SK-N-DZ (cell line): ENCODE results near the gene MPP1.

Experiments
- DNase-seq: peaks from one replicate; pipeline ENCODE4 v3.0.0-alpha.2; 2015; ENCODE audit warnings: low spot score

MPP1 gene

DNA sequence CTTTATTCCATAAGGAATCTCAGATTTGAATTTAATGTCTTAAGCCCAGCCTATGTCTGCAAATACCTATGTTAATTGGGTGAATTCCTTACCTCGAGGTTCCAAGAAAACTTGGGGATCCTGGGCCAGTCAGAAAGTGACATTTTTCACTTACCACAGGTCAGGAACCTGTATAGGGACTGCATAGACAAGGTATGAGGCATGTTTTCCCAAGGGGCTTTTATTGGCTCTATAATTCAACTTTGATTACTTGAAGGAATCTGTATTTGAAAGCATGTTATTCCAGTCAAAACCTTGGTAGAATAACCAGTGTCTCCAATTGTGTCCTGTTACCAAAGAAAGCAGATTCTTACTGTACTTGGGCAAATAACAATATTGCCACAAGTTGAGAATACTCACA is 8.5 kb upstream of the MPP1 start:
- DNase-seq, result no peak

DNA sequence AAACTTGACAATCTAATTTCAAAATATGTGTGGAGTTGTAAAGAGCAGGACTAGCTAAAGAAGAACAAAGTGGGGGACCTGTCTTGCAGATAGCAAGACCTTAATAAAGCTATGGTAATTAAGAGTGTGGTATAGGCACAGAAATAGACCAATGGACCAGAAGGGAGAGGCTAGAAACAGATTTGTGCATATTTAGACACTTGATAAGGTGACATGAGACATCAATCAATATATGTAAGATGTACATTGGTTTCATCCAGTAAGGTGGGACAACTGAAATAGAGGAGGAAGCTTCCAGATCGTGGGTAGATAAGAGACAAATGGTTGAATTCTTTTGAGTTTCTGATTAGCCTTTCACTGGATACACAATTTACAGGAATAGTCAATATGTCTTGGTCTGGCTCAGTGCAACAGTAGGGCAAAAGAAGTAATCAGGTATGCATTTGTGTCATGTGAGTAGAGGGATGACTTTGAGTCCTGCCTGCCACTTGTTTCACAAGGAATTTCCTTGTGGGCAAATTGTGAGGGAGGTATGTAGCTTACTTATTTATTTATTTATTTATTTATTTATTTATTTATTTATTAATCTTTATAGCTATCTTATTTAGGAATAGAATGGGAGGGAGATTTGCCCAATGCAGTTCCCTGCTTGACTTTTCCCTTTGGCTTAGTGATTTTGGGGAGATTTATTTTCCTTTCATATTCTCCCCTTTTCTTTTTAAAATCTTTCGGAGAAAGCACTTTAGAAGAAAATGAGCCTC is 7.2 kb upstream of the MPP1 start:
- no peak for DNase-seq

DNA sequence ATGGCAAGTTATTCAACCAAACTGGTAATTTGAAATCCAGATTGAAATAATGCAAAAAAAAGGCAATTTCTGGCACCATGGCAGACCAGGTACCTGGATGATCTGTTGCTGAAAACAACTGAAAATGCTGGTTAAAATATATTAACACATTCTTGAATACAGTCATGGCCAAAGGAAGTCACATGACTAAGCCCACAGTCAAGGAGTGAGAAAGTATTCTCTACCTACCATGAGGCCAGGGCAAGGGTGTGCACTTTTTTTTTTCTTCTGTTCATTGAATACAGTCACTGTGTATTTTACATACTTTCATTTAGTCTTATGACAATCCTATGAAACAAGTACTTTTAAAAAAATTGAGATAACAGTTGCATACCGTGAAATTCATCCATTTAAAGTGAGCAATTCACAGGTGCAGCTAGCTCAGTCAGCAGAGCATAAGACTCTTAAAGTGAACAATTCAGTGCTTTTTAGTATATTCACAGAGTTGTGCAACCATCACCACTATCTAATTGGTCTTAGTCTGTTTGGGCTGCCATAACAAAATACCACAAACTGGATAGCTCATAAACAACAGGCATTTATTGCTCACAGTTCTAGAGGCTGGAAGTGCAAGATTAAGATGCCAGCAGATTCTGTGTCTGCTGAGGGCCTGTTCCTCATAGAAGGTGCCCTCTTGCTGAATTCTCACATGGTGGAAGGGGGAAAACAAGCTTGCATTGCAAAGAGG is 4.8 kb upstream of the MPP1 start:
- no peak for DNase-seq

DNA sequence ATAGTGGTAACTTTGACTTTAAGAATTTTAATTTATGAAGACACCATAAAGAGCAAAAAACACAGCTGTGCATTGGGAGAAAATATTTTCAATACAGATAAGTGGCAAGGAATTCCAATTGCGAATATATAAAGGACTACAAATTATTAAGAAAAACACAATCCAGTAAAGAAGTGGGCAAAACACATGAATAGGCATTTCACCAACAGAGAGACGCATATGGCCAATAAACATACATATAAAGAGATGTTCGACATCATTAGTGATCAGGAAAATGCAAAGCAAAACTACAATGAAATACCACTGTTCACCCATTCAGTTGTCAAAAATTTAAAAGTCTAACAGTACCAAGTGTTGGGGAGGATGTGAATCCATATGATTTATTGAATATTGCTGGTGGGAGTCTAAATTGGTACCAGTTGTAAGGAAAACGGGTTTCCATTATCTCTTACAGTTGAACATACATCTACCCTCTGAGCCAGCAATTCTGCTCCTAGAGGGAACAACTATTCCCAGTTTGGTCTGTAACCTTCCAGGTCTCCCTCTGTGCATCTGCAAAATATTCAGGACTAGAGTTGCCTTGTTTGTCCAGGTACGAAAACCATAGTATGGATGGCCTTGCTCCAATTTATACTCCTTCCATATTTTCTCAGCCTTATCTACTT is 1.7 kb upstream of the MPP1 start:
- no peak for DNase-seq

DNA sequence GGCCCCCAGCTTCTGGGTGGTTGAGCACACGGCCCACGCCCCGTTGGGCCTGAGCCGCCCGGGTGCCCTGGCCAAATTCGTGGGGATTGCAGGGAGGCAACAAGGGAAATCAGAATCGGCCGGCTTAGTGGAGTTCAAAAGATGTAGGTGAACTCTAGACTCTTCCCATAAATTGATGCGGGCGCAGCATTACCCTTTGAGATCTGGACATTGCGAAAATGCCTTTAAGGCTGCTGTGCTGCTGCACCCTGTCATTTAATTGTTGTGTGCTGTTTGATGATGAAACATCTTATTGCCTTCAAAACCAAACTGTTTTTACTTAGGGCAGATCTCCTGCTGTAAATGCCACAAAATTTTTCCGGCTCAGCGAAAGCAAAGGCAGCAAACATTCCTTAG is 409 bp upstream of the MPP1 start:
- no peak for DNase-seq

DNA sequence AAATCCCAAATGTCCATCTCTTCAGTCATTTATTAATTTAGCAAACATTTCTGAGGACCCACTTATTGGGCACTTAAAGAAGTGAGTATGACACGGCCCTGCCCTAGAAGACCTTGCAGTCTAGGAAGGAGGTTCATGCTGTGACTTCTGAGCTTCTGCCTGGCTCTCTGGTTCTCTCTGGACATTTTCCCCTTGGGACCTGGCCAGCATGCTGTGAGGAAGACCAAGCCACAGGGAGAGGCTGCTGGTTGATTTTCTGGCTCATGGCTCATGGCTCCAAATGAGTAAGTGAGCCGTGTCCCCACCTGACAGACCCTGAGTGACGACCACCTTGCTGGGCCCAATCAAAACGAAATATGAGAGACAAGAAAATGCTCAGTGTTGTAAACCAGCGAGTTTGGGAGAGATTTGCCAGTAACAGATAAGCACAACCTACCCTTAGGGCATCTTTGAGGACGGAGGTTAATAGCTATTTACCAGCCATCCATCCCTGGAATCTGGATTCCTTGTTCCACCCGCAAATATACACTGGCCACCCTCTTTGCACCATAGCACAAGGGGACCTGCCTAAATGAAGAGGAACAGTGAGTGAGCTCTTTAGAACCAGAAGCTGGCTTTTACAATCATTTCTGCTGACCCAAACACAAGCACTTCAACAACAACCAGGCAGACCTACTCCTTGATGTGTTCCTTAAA is 876 bp downstream of the MPP1 start:
- no peak for DNase-seq

DNA sequence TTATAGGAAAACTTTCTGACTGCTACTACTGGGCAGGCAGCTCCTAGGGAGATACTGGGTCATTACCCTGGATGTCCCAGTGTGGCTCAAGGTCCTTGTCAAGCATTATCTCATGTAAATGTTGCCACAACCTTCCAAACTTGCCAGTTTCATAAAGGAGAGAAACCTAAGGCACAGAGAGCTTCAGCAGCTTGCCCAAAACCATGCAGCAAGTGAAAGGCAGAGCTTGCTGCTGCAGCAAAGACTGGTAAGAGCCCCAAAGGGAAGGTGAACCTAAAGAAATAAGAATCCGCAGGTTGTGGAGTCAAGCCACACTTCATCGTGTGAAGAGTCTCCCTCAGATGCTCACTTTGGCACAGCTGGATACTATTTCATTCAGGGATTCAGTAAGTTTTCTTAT is 2.3 kb downstream of the MPP1 start:
- no peak for DNase-seq

DNA sequence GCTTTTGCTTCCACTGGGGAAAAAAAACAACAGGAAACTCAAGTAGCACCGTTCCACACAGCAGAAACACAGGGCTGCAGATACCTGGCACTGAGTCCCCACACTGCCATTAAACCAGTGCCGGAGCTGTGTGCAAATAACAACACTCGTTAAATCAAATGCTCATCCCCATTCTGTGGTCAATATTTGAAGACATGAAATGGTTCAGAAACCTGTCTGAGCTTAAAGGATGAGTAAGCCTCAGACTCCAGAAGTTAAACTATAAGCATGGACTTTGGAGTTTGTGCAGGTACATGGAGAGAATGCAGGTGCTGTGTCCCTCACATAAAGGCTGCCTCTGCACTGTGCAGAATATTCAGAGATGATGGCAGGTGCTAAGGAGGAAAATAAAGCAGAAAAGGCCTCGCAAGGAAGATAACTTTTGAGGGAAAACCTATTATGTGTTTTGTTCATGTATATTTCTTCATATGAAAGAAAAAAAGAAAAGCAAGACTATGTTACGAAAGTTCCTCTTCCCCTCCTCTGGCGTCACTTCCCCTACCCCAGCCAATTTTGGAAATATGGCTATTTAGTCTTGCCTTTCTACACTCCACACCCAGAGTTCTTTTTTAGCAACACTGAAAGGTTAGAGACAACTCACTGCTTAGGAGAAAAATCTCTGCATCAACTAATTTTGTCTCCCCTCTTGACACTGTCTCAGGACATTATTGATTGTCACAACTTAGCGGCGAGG is 4.6 kb downstream of the MPP1 start:
- DNase-seq, result no peak

DNA sequence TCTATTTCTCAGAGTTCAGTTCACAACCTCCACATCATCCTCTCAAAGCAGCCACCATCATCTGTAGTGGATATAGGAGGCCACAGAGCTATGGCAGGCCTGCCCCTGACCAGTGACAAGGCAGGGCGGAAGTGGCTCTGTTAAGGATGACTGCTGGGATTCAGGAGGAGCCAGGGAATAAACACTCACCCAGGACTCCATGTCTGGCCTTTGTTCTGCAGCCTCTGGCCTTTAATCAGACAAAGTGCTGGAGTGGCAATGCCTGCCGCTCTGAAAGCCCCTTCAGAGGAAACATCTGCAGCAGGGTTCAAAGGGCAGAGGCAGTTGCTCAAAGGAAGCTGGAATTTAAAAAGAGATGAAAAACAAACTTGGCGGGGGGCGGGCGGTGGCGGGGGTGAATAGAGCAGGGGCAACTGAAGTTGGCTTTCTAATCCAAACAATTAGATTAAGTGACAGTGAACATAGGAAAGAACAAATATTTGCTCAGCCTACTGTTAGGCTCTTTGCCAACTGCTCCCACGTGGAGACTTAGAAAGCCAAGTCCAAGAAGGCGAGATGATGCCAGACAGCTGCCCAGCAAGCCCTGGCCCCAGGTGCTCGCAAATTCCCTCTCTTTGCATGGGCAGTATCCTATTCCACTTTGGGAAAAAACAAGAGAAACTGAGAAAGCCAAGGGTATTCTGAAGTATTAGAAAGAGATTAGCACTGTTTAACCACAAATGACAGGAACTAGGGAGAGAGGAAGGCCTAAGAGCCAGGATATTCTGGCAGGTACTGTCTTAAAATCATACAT is 5.5 kb downstream of the MPP1 start:
- DNase-seq, result no peak

DNA sequence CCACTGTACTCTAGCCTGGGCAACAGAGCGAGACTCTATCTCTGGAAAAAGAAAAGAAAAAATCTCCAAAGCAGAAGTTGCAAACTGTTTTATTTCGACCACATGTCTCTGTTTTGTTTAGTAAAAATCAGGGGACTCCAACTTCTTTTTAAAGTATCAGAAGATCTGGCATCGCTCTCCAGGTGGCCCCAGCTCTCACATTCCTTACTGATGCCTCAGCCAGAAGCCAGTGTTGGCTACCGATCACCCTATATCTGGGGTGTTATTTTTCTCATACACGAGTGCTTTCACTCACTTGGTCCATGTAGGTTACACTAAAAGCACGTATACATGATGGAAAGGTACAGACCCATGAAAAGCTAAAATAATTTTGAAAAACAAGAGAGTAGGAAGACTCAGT is 8.3 kb downstream of the MPP1 start:
- no peak for DNase-seq

DNA sequence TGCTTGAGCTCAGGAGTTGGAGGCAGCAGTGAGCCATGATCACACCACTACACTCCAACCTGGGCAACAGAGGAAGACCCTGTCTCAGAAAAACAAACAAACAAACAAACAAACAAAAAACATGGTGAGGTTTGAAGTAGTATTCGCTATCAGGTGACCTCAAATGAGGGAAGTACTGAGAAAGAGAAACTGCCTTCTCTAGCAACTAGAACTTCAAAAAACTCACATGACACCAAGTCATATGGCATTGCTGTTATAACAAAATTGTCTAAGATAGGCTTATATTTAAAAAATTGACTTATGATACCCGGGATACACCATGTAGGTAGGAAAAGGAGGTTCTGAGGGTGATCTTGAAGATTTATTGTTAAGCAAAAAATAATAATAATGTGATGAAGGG is 10.3 kb downstream of the MPP1 start:
- no peak for DNase-seq

DNA sequence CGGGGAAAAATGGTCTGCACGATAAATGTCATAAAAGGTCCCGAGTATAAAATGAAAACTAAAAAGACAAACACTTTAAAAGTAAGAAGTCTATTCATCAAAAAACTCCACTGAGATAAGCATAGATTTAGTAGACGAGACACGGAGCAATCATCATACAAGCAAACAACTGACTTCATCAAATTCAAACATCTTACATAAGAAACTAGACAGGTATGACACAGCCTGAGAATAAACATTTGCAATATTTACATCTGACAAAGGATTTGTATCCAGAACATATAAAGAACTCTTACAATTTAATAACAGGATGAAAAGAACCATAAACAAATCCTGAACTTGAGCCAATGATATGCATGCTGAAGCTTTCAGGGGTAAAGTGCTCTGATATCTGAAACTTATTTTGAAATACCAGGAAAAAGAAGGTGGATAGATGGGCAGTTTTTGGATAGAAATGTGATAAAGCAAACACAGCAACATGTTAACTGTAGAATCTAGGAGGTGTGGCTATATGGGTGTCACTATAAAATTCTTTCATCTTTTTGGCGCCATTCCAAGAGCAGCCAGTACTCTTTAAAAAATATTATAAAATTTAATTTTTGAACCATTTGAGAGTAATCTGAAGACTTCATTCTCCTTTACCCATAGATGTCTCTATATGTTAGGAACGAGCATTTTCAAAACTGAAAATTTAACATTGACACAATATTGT is 12.0 kb downstream of the MPP1 start:
- DNase-seq, result no peak

DNA sequence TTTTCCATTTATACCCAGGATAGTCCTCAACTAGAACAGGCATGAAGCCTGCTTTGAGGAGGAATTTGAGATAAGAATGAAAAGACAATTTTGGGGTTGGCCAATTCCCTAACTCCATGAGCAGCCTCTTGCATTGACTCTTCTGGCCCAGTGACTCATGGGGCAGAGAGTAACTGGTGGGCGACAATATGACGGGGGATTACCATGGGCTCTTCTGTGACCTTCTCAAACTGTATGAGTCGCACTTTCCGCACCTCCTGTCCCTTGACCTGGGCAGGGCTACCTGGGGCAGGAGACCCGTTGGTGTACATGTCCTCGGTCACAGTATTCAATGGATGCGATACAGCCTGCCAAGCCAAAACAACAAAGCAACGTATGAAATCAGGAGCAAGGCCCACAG is 13.3 kb downstream of the MPP1 start:
- no peak for DNase-seq

DNA sequence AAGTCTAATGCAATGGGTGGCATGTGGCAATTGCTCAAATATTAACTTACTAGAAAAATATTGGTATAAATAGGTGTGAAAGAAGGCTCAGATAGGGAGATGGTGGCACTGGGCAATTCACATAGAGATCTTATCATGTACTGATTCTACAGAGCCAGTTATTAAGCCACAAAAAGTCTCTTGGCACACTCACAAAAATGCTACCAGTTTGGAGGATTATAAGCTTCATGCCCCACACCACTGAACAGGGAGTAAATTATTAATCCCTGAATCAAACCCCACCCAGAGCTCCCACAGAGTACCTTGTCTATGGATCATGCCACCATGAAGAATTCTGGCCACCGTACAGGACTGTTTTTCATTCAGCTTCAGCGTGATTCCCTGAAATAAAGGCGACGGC is 13.8 kb downstream of the MPP1 start:
- DNase-seq, result no peak

DNA sequence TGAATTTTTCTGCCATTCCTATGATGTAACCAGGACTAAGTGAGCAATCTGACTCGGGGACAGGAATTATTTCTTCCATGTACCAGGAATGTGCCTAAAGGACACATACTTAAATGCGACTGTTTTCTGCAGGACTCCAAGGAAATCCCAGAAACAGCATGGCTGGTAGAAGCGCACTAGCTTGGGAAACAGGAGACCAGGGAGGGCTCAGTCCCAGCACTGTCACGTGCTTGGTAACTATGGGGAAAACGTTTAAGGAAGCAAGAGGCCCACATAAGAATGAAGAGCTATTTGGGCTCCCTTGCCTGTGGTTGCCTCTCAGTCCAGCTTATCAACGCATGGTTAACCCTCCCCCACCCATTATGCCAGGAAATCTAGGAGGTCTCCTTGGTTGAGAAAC is 19.6 kb downstream of the MPP1 start:
- no peak for DNase-seq

DNA sequence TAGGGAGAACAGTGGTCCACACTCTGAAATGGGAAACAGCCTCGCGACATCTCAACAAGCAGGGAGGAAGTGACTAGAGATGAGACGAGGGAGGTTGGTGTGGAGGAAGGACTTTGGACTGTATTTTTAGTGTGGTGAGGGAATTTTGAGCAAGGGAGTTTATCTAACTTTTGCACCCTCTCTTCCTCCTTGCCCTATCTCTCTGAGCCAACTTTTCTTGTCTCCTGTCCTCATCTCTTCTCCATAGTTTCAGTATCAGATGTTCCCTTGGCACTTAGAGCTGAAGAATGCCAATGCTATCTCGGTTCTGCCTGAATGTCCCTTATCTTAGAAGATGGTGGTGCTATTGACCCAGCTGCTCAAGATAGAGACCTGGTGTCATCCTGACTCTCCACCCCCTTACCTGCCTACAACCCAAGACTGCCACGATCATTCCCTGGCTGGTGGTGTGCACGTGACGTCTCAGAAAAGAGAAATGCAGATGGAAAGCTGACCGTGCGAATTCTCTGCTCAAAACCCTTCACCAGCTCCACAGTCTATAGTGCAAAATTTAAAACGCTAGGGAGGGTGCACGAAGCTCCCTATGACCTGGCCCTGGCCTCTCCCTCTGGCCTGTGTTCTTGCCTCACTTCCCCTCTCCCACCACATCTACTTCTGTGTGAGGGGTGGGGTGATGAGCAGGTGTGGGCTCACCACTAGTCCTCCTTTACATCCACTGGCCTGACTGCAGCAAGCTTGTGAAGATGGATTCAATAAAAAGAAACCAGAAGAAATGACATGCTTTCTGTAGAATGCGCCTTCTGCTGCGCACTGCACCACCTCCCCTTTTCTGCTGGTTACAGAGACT is 20.9 kb downstream of the MPP1 start:
- DNase-seq, result no peak

DNA sequence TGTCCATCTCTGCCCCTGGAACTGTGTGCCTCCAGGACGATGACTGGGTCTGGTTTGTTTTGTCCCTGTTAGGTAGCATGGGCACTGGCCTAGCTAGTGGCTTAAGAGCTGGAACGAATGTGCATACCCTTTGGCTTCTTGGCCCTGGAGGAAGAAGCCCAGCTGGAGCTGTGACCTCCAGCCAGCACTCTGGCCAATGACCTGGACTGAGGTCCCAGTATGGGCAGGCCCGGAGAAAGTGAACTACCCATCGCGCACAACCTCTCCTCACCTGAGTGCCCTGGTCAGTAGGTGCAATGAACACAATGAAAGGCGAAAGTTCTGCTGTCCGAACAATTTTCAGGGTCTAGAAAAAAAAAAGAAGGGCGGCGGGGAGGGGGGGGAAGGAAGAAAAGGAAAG is 24.3 kb downstream of the MPP1 start:
- DNase-seq, result no peak

DNA sequence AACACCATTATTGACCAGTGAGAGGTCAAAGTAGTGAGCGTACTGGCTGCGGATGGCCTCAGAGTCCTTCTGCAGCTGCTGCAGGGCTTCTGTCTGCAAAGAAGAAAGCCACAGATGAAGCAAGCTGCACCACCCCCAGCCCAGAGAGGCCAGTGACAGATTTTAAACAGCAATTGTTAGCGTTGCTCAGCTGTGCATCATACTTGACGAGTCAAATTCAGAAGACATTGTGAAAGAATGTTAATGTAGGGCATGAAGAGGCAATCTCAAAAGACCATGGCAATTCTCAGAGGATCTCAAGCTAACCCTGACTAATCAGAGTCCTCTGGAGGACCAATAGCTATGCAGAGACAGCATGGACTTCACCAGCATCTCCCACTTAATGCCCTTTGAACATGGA is 26.0 kb downstream of the MPP1 start:
- no peak for DNase-seq

DNA sequence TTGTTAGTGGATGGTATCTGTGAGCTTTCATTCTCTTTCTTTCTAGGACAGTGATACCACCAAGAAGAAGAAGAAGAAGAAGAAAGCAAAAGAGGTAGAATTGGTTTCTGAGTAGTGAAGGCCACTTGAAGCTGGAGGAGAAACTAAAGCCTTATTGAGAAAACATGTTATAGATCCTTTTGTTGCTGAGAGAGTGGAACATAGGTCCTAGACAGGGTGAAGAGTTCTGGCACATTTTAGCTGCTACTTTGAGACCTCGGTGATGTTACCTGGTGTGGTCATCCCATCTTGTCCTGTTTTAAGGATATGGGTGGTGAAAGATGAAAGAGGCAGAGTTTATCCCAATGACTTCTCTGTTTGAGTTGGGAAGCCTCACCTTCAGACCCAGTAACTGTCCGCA is 28.5 kb downstream of the MPP1 start:
- DNase-seq, result no peak
